Spleen (tissue), 7 donors: ENCODE results near the gene ARRDC4.

Source experiments
- CTCF ChIP-seq, 11 experiments: fragments of 200-600 bp in 7 of 11; fragments of 450-650 bp in 4 of 11; sonication (generic) in 4 of 11; IDR thresholded peaks in 8 of 11; conservative IDR thresholded peaks in 3 of 11; 1 replicate in 7 of 11; 2 replicates in 4 of 11; pipeline versions ENCODE4 v1.4.0 to v1.8.0; 2016 to 2021; ENCODE audit warnings: antibody characterized with exemption in 11 of 11, inconsistent platforms in 4 of 11, mild to moderate bottlenecking in 1 of 11
- POLR2A ChIP-seq, 3 donors: fragments of 450-650 bp; IDR thresholded peaks; one replicate each; pipeline ENCODE4 v1.5.1; 2017; ENCODE audit warnings: antibody characterized with exemption in 3 of 3, mild to moderate bottlenecking in 1 of 3
- POLR2AphosphoS5 ChIP-seq, 3 donors: sonication (generic); formaldehyde crosslinking; IDR thresholded peaks; one replicate each; pipeline ENCODE4 v1.5.1; 2017; ENCODE audit warnings: antibody characterized with exemption in 3 of 3
- donor health status: DM: no; HTN: no; CAD: no; lungs with moderate emphysema.
- donor health status: DM: no; HTN: no; CAD: no.
- donor health status: DM: no; HTN: no; CAD: no.

- no peak for TF ChIP-seq POLR2A (IDR thresholded peaks at IDR 0.05)
- TF ChIP-seq CTCF (IDR thresholded peaks at IDR 0.05 in 8 of 11, conservative IDR thresholded peaks at IDR 0.05 in 3 of 11): no peak
- TF ChIP-seq POLR2AphosphoS5 (IDR thresholded peaks at IDR 0.05): no peak
These were observed 40.0 kb downstream of the ARRDC4 start for GRCh38 chr15:98000249-98001203.
